ENCODE measurements around the gene NFU1.
A peak's percentile ranks its signal among the peaks of the same experiment; 100 is the strongest.

NFU1 gene

GRCh38 chr2:69436938-69437750 lies at the start of gene NFU1:
NFU1 (minus strand) TSS chr2:69437435; CDS start chr2:69437422, 13 bp downstream.
- peak; percentile 94 for DNase-seq (ENCODE audit: low read depth)

- no peak for DNase-seq (ENCODE audit: low read depth)
Measured at GRCh38 chr2:69483696-69484095, 46.5 kb upstream of the NFU1 start.

- no peak for DNase-seq (ENCODE audit: low read depth)
Measured at GRCh38 chr2:69483024-69483423, 45.8 kb upstream of the NFU1 start.

GRCh38 chr2:69482471-69482870 lies 45.2 kb upstream of the NFU1 start:
- no peak for DNase-seq (ENCODE audit: low read depth)

- DNase-seq (ENCODE audit: low read depth): no peak
Measured at GRCh38 chr2:69481421-69481820, 44.2 kb upstream of the NFU1 start.

- DNase-seq (ENCODE audit: low read depth): no peak
Measured at GRCh38 chr2:69477627-69478026, 40.4 kb upstream of the NFU1 start.

GRCh38 chr2:69474688-69475087 lies 37.5 kb upstream of the NFU1 start:
- no peak for DNase-seq (ENCODE audit: low read depth)

GRCh38 chr2:69471793-69472192 lies 34.6 kb upstream of the NFU1 start:
- no peak for DNase-seq (ENCODE audit: low read depth)

- no peak for DNase-seq (ENCODE audit: low read depth)
Measured at GRCh38 chr2:69470911-69471310, 33.7 kb upstream of the NFU1 start.

- DNase-seq (ENCODE audit: low read depth): no peak
Measured at GRCh38 chr2:69469784-69470183, 32.5 kb upstream of the NFU1 start.

- DNase-seq (ENCODE audit: low read depth): no peak
Measured at GRCh38 chr2:69469375-69469774, 32.1 kb upstream of the NFU1 start.

- peak; percentile 42 for DNase-seq (ENCODE audit: low read depth)
Measured at GRCh38 chr2:69466728-69467127, 29.5 kb upstream of the NFU1 start.

GRCh38 chr2:69465513-69466456 lies 28.6 kb upstream of the NFU1 start:
- no peak for DNase-seq (ENCODE audit: low read depth)

- DNase-seq (ENCODE audit: low read depth): peak; percentile 96
Measured at GRCh38 chr2:69464575-69464974, 27.3 kb upstream of the NFU1 start.

GRCh38 chr2:69462780-69463179 lies 25.5 kb upstream of the NFU1 start:
- DNase-seq (ENCODE audit: low read depth): no peak

- no peak for DNase-seq (ENCODE audit: low read depth)
Measured at GRCh38 chr2:69461404-69461803, 24.2 kb upstream of the NFU1 start.

- no peak for DNase-seq (ENCODE audit: low read depth)
Measured at GRCh38 chr2:69459936-69460335, 22.7 kb upstream of the NFU1 start.

GRCh38 chr2:69456950-69457445 lies 19.8 kb upstream of the NFU1 start:
- DNase-seq (ENCODE audit: low read depth): no peak

GRCh38 chr2:69456154-69456553 lies 18.9 kb upstream of the NFU1 start:
- no peak for DNase-seq (ENCODE audit: low read depth)

GRCh38 chr2:69454976-69455375 lies 17.7 kb upstream of the NFU1 start:
- no peak for DNase-seq (ENCODE audit: low read depth)

- no peak for DNase-seq (ENCODE audit: low read depth)
Measured at GRCh38 chr2:69453475-69454129, 16.4 kb upstream of the NFU1 start.

- no peak for DNase-seq (ENCODE audit: low read depth)
Measured at GRCh38 chr2:69452687-69453086, 15.5 kb upstream of the NFU1 start.
